NCI-H146 (cell line): ENCODE measurements around the gene NEURL1B.

Experiments
- DNase-seq: peaks from one replicate; lab custom pipeline; 2025; lab: John Stamatoyannopoulos, UW

Gene NEURL1B

DNA sequence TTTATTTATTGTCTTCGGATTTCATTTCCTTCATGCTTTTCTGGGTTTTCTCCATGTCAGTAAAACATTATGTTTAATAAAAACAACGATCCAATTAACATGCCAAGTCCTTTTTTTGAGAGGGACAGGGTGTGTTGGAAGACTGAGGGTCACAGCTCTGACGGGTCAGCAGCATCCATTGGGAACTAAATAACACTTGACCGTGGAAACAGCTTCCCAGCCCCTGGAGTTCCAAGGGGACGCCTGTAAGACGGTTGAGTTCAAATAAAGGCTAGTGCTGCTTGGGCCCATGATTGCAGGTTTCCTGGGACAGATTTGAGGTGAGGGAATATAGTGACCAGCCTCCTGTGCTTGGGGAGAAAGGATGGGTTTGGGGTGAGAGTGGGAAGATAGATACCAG lies 30.4 kb upstream of the NEURL1B start:
- DNase-seq = no peak

DNA sequence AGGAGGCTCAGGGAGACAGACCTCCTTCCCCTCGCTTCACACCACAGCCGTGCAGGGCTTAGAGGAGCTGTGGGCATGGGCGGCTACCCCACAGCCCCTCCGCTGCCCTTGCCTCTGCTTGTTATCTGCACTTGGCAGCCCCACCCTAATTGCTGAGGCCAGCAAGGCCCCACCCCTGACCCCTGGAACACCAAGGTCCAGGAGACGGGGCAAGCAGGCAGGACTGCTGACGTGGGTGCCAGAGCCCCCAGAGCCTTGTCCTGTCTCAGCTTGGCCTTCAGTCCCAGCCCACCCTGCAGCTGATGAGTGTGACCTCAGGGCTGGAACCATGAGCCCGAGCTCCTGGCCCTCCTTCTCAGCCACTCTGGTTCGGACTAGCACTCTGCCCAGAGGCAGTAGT lies 29.1 kb upstream of the NEURL1B start:
- no peak for DNase-seq

DNA sequence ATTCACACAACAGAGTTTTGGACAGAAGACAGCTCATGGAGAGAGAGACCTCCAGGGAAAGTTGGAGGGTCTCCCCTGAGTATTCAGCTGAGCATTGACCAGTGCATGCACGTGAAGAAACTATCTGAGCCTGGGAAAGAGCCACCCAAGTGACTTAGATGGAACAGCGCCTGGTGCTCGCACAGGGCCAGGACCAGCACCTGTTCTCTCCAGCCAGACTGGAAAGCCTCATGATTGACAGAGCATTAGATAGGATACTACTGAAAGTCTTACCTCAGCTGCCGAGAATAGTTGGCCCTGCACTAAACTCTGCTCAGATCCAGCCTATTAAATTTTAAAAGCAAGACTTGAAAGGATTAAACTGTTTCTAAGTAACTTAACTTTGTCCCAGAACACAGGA lies 28.3 kb upstream of the NEURL1B start:
- DNase-seq = no peak

DNA sequence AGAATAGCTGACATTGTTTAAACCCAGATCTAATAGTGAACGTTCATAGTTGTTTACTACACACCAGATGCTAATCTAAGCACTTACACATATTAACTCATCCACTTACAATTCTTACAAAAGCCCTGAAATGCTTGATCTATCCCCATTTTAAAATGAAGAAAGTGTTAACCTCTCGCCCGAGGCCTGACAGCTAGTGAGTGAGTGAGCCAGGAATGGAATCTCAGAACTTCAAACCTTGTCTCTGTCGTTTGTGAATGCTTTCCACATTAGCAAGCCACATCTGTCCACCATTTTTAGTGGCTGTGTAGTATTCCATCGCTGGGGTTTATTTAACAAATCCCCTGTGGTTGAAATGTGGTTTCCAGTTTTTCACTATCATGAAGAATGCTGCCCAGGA lies 24.9 kb upstream of the NEURL1B start:
- no peak for DNase-seq

DNA sequence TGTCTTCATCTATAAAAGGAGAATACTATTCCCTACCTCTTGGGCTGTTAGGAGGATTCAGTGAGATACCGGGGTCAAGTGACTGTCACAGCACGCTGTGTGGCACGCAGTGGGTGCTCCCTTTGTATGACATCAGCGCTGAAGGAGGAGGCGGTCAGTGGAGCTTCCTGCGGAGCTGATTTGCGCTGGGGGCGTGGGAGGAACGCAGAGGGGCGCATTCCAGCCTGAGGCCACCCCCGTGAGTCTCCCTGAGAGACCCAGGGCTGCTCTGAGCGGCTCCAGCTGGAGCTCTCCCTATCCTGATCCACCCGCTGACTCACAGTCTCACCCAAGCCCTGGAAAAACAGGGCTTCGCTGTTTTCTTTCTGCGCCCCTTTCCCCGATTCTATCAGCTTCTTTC lies 24.3 kb upstream of the NEURL1B start:
- no peak for DNase-seq

DNA sequence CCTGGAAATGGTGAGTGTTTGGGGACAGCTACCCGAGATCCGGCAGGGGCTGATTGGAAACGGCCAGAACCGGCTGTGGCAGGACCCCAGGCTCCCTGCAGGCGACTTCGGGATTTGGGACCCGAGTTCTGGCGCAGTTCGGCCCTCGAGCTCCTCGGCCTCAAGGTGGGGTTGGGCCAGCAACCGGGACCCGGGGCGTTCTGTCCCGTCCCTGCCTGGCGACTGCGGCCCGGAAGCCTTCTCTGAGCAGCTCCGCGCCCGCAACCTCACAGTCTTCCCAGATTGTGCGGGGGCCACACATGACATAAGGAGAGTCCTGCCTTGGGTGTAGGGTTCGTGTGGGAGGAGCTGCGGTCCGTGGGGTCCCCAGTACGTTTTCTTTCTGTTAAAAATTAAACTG lies 23.2 kb upstream of the NEURL1B start:
- no peak for DNase-seq

DNA sequence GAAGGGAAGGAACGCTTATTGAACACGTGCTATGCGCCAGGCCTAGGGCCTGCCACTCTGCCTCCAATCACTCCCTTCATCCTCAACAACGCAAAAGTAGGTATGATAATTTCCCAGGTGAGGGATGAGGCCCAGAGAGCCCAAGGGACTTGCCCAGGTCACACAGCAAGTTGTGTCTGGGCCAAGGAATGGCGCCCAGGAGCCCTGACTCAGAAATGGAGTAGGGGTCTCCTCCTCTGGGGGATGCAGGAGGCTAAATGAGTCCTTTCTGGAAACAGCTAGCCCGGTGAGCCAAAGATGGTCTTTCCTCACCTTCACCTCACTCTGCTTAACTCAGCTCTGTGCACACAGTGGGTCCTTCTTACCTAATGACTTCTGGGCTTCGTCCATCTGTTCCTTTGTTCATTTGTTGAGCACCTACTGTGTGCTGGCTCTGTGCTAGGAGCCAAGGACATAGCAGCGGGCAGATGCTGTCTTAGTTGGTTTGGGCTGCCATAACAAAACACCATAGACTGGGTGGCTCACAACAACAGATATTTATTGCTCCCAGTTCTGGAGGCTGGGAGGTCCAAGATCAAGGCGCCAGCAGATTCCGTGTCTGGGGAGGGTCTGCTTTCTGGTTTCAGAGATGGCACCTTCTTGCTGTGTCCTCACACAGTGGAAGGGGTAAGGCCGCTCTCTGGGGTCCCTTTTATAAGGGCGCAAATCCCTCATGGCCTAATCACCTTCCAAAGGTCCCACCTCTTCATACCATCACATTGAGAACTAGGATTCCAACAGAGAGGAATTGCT lies 22.3 kb upstream of the NEURL1B start:
- DNase-seq = no peak

DNA sequence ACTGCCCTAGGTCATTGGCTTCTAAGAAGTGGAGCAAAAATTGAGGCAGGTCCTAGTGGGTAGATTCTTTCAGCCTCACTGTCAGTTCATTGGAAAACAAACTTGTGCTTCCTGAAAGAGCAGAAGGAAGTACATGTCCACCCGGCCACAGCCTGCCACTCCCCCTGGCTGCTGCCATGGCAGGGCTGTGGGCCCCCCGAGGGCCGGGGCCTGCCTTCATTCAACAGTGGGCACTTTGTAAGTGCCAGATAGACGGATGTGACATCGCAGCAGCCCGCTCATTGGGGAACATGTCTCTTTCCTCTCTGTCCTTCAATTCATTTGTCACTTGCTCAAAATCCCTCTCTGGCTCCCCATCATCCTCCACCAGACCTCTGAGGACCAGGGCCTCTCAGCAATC lies 20.6 kb upstream of the NEURL1B start:
- no peak for DNase-seq

DNA sequence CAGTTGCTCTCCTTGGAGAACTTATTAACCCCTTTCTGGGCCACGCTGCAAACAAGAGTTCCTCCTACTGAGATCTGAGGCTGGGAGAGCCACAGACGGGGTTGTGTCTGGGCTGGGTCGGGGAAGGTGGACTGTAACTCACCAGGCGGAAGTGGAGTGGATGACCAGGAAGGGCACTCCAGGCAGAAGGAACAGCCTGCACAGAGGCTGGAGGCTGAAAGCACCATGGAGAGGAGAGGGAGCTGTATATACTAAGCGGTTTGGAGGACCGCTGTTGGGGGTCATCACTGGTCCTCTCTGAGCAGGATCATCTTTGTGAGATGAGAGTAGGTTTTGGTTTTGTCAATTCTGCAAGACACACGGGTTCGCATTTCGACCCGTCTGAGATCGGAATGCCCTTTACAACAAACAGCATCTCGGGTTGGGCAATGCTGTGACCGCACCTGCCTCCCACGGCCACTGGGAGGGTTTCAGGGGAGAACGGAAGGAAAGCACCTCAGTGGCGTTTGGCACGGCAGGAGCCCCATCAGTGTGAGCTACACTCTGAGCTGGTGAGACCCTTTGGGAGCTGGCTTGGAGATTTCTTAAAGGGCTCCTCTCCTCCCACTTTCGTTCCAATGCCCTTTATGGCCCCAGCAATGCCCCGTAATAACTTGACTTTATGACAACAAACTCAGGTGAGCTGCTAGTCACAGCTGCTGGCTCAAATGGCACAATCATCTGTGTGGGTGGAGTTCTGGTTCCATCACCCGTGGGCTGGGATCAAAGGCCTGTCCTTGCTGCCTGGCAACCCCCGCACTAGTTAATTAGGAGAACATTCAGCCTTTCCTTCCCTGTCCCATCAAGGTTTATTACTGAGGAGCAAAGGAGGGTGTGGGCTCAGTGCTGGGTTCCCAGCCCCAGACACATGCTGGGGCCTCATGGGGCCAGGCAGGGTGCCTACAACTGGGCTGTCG lies 18.7 kb upstream of the NEURL1B start:
- no peak for DNase-seq

DNA sequence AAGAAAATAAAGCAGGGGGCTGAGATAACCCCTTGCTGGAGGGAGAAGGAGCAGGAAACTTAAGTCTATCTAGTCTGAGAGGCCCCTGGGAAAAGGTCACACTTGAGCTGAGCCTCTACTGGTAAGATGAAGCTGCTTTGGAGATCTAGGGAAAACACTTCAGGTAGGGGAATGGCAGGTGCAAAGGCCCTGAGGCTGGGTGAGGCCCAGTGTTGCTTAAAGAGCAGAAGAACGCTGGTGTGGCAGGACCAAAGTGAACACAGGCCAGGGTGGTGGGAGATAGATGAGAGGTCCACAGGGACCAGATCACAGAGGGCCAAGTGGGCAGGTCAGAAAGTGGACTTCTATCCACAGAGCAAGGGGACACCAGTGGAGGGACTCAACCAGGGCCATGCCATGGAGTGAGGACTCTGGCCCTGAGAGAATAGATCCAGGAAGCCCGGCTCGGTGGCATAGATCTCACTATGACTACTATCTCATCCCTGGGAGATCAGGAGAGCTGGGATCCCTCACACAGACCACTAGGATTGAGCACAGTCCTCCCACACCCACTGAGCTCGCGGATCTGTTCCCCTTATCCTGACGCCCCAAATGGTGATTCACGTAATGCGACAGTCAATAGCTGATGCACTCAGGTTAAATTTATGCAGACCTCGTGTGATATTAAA lies 17.6 kb upstream of the NEURL1B start:
- DNase-seq = no peak

DNA sequence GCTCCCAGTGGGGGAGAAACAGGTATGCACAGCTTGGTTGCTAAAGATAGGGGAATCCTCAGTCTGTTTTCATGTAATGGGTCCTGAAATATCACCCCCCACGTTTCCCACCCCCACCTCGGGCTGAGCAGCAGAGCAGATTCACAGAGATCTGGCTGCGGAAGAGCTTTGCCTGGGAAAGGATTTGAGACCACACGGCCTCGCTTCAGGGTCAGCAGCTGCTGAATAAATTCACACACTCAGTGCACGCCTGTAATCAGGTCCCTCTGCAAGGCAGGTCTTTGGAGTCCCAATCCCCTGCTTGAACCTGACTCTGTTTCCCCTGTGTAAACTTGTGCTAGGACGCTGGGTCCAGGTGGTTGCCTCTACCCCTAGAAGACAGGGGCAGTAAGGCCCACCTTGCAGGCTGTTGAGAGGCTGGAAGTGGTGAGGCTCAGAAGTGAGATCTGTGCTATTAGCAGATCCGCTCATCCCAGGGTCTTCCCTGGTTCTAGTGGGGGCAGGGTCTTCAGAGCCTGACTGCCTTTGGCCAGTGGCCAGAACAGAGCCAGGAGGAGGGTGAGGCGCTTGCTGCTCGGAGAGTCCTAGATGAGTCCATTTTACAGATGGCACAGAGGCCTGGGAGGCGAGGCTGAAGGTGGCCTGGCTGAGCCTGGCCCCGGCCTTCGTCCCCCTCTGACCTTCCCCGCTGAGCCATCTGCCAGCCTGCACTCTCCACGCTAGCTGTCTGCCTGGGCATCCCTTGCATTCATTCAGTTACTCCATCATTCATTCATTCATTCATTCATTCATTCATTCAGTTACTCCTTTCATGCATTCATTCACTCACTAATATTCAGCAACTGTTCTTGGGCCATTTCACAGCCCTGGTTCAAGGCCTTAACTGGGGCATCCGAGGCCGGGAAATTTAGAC lies 16.7 kb upstream of the NEURL1B start:
- no peak for DNase-seq

DNA sequence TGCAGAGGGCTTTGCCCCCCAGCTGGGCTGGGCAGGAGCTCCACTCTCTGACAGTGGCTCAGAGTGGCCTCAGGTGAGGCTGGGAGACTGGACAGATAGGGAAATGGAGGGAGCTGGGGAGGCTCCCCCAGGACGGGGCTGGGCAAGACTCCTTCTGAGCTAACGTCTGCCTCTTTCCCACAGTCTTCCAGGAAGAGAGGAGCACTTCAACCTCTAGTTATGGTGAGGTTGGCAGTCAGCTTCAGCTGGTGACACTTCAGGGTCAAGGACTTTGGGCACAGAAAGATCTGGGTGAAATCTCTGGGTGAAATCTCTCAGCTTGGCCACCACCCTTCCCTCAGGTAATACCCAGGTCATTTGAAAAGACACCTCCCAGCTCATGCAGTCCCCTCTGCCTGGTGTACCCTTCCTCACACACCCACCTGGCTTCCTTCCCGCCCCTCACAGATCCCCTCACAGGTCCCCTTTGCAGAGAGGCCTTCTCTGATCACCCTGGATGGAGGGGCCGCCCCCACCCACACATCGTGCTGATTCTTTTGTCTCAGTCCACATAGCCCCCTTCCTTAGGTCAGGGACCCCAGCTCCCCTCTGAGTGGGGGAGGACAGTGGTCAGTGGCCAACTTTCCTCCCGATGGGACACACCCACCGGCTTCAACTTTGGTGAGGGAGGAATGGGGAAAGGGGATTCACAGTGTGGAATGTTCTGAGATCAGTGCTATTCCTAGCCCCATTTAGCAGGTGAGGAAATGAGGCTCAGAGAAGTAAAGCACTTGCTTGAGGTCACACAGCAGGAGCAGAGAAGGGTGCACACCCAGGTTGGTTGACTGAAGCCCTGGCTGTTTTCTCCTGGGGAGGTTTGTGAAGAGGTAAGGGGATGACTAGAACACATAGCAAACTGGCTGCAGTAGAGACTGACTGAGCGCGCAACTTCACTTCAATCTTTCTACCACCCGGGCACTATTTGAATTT lies 15.8 kb upstream of the NEURL1B start:
- DNase-seq = no peak

DNA sequence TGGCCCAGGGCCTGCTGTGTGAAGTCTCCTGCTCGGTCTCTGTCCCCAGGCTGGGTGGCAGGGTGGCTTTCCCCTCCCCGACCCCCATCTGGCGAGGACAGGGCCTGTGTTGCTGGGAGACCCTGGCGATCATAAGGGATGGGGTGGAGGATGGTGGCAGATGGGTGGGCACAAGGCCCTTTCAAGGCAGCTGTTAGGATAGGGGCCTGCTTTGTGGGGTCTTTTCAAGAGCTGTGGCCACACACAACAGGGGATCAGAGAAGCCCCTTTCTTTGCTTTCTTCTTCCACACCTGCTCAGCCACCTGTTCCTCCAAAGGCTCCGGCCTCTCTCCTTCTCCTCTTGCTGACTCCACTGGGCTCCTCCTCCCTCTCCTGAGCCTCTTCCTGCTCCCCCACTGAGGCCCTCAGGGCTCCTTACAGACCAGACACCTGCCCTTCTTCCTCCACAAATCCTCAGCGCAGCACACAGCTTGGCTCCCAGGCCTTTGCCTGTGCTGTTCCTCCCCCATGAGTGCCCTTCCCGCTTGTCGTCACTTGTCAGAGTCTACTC lies 15.0 kb upstream of the NEURL1B start:
- peak; percentile 55 for DNase-seq

DNA sequence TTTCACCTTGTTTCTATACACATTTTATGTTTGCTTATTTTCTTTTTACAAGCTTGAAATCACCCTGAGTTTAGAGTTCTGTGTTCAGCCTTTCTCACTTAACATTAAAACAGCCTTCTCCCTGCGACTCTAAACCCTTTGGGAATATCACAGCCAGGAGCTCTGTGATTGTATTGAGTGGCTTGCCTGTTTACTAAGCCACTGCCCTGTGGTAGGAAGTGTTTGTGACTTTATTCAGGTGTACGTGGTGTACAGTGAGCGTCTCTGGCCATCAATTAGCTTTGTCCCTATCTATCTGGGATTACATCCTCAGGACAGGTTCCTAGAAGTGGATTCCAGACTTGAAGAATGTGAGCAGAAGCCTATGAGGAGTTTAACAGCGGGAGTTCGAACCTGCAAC lies 11.0 kb upstream of the NEURL1B start:
- DNase-seq = no peak

DNA sequence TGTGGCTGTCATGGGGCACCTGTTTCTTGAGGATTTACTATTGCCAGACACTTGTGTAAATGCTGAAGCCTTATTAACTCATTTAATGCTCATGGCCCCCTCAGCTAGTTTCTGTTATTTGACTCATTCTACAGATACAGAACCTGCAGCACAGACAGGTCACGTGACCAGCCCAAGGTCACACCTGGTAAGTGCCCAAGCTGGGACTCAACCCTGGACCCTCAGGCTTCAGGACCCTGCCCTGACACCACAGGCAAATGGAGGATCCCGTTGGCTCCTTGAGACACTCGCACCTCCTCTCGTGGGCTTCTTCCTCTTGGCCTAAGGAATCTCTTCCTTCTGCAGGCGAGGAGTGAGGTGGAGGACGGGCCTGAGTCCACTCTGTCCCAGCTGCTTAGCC lies 10.6 kb upstream of the NEURL1B start:
- DNase-seq = no peak

DNA sequence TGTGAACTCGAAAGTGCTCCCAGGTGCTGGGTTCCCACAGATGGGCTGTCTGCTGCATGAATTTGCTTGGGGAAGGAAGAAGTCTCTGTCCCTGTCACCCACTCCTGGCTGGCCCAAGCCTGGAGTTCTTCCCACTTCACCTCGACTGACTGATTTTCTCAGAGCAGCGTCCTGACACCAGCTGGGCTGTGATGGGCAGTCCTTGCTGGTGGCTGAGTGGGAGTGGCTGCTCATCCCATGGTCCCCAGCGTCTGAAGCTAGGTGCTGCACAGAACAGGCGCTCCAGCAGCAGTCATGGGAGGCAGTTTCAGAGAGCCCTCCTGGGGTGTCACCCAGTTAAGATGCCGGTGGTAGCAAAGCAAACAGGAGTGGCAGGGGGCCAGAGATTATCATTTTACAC lies 10.1 kb upstream of the NEURL1B start:
- DNase-seq = peak; percentile 52

DNA sequence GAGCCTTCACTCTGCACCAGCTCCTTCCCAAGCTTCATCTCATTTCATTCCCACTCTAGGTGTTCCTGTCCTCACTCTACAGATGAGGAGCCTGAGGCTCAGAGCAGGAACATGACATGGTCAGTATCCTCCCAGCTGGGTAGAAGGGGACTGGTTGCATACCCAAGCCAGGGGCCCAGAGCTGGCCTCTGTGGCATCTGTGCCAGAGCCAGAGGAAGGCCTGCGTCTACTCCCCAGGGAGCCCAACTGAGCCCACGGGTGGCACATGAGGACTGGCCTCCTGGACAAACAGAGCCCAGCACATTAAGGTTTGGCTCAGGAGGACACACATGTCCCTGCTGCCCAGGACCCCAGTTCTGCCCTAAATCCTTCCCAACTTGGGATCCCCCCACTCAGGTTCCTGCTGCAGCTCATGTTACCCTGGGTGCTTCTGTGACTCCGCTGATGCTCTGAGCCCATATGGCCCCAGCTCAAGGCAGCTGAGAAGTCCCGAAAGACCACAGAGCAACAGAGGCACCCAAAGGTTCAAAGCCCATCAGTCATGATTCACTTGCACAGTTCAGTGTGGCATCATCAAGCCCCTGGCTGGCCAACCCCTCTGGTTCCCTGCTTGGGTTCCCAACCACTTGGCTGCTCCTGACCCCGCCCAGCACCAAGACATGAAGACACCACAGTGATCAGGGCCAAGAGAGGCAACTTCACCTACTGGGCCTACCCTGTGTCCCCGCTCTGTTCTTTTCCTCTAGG lies 8.5 kb upstream of the NEURL1B start:
- DNase-seq = no peak

DNA sequence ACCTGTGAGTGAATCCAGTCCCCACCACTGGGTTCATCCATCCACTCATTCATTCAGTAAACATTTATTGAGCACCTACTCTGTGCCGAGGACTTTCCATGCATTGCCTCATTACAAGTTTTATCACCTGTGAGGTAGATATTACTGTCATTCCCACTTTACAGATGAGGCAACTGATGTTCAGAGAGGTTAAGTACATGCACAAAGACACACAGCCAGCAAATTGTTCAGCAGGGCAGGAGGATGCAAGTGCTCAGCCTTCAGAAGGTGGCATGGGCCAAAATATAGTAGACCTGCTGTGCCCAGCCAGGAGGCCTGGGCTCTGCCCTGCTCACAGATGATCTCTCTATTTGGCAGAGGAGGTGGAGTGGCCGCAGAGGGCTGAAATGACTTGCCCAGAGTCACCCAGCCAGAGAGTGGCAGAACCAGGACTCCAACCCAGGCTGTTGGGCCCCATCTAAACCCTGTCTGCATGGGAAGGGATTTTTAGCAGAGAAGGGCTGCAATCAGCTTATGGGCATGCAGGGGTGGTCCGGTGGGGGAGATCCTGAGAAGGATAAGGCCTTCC lies 7.6 kb upstream of the NEURL1B start:
- DNase-seq = no peak
